Astrocyte (in vitro differentiated cells and primary cell): ENCODE results near the gene RICTOR.

Experiments used
- CTCF ChIP-seq: IDR thresholded peaks from 2 replicates; pipeline ENCODE4 v1.5.1; 2011; ENCODE audit warnings: low read depth, mild to moderate bottlenecking, inconsistent platforms, low read length, moderate library complexity; ENCODE audit not compliant: insufficient read depth
- EZH2 ChIP-seq: IDR thresholded peaks from 2 replicates; pipeline ENCODE4 v1.6.1; 2012; ENCODE audit warnings: mild to moderate bottlenecking, low read length, inconsistent platforms; ENCODE audit not compliant: insufficient read depth

DNA sequence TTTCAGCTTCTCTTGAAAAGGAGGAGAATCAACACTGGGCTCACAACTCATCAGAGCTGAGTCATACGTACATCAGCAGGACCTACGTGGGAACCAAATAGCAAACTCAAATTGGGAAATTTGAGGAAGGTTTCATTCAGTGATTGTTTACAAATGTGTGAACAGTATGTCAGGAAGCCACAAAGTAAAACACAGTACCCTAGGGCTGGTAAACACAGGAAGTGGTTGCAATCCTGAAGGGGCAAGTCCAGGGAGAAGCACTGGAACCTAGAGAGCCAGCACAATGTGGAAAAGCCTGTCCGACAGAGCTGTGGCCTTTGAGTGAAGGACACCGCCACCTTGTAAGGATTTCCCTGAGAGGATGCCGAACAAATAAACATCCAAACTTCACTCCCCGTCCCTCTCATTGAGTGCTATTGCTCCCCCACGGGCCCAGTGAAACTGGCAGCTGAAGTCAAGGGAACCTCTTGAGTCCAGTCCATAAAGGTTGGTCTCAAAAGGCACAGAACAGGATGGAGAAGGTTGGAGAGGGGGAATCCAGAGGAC is 26.7 kb upstream of the RICTOR start:
- TF ChIP-seq CTCF = no peak
- no peak for TF ChIP-seq EZH2
